GM12878 (cell line): Measurements from ENCODE around the gene CXorf38. TPM values are rescaled to one million over a fixed set of nuclear protein-coding genes. Genes with fewer than 3 reads are reported as not detected.

ENCODE experiments used
- ATAC-seq: fragments of 200-7000 bp; cut with Tn5 transposase; 3 replicates; pipeline ENCODE4 v1.9.1; 2020; ENCODE audit warnings: mild to moderate bottlenecking, moderate library complexity
- BruUV-seq: library from RNA; stranded (reverse); fragments of 400-500 nt; replicated peaks from 2 replicates; lab custom pipeline; 2021; lab: Mats Ljungman, UMichigan
- CTCF ChIA-PET: fragments of 300-600 bp; sonication (Branson Sonifier 250); formaldehyde crosslinking; extraction: SDS; loops from one replicate; lab custom pipeline; 2021; ENCODE audit warnings: inconsistent platforms; lab: Yijun Ruan, JAX
- POLR2A ChIA-PET: fragments of 350-600 bp; formaldehyde crosslinking; extraction: SDS; loops from one replicate; lab custom pipeline; 2021; ENCODE audit warnings: inconsistent platforms; lab: Charles Lee
- RAD21 ChIA-PET: fragments of 300-600 bp; sonication (Branson Sonifier 250); formaldehyde crosslinking; loops from one replicate; lab custom pipeline; 2023; ENCODE audit warnings: antibody characterized with exemption; ENCODE audit not compliant: unreplicated experiment; lab: Charles Lee
- SMC1A ChIA-PET: fragments of 300-600 bp; sonication (Branson Sonifier 250); formaldehyde crosslinking; loops from one replicate; lab custom pipeline; 2023; ENCODE audit not compliant: unreplicated experiment, uncharacterized antibody; lab: Charles Lee
- DNase-seq: peaks from one replicate; pipeline ENCODE4 v3.0.0-alpha.2; 2011; ENCODE audit warnings: low read depth, low spot score
- FAIRE-seq: peaks from 3 replicates; lab custom pipeline; 2011; peaks lifted over from hg19 to GRCh38; lab: Jason Lieb, UNC
- H2AFZ ChIP-seq: 2 replicates; pipeline ENCODE4 v1.6.0; 2011; ENCODE audit warnings: low read depth, low read length, control low read depth; ENCODE audit not compliant: control insufficient read depth
- H3K27ac ChIP-seq: 2 replicates; pipeline ENCODE4 v1.5.1; 2011; ENCODE audit warnings: control low read depth; ENCODE audit not compliant: control insufficient read depth, insufficient read depth
- H3K27me3 ChIP-seq, 2 experiments: replicated peaks in 1 of 2; 2 replicates each; pipeline versions ENCODE4 v1.6.0 to v1.6.1; 2011; ENCODE audit warnings: low read length in 1 of 2; ENCODE audit not compliant: control insufficient read depth in 2 of 2, insufficient read depth in 2 of 2
- H3K36me3 ChIP-seq, 2 experiments: 2 replicates each; pipeline ENCODE4 v1.5.1; 2011; ENCODE audit warnings: low read length in 1 of 2; ENCODE audit not compliant: control insufficient read depth in 2 of 2, insufficient read depth in 2 of 2
- H3K4me1 ChIP-seq: 2 replicates; pipeline ENCODE4 v1.6.1; 2011; ENCODE audit warnings: mild to moderate bottlenecking, low read length, moderate library complexity, mixed read lengths; ENCODE audit not compliant: control insufficient read depth, insufficient read depth
- H3K4me2 ChIP-seq: 2 replicates; pipeline ENCODE4 v1.6.0; 2011; ENCODE audit warnings: control low read depth; ENCODE audit not compliant: control insufficient read depth, insufficient read depth
- H3K4me3 ChIP-seq: fragments of 200-600 bp; sonication (generic); 2 replicates; pipeline ENCODE4 v1.5.1; 2016
- H3K79me2 ChIP-seq: 2 replicates; pipeline ENCODE4 v1.6.0; 2011; ENCODE audit warnings: low read length; ENCODE audit not compliant: control insufficient read depth, insufficient read depth
- H3K9ac ChIP-seq: 2 replicates; pipeline ENCODE4 v1.8.0; 2011; ENCODE audit warnings: low read length, control low read depth, mixed read lengths; ENCODE audit not compliant: control insufficient read depth, insufficient read depth
- H3K9me3 ChIP-seq: replicated peaks from 3 replicates; pipeline ENCODE4 v1.5.1; 2011; ENCODE audit warnings: mild to moderate bottlenecking, low read length; ENCODE audit not compliant: control insufficient read depth, insufficient read depth
- H4K20me1 ChIP-seq: 2 replicates; pipeline ENCODE4 v1.6.0; 2011; ENCODE audit not compliant: control insufficient read depth, insufficient read depth
- BACH1 ChIP-seq: fragments of 450-650 bp; IDR thresholded peaks from 2 replicates; pipeline ENCODE4 v1.6.1; 2017; ENCODE audit warnings: mild to moderate bottlenecking, borderline replicate concordance
- BMI1 ChIP-seq: fragments of 450-650 bp; IDR thresholded peaks from 2 replicates; pipeline ENCODE4 v1.6.1; 2016; ENCODE audit warnings: mild to moderate bottlenecking, moderate library complexity, borderline replicate concordance
- JUND ChIP-seq: IDR thresholded peaks from 2 replicates; pipeline ENCODE4 v1.6.1; 2012; ENCODE audit warnings: low read depth, mild to moderate bottlenecking, low read length, improper control_type of control experiment, moderate library complexity
- NFYA ChIP-seq: IDR thresholded peaks from 2 replicates; pipeline ENCODE4 v1.6.1; 2011; ENCODE audit warnings: low read depth, mild to moderate bottlenecking, low read length, improper control_type of control experiment, borderline replicate concordance
- RELA ChIP-seq: fragments of 450-650 bp; IDR thresholded peaks from 2 replicates; pipeline ENCODE4 v1.8.0; 2014; ENCODE audit warnings: borderline replicate concordance; ENCODE audit not compliant: partially characterized antibody
- RELB ChIP-seq: fragments of 450-650 bp; IDR thresholded peaks from 2 replicates; pipeline ENCODE4 v1.6.1; 2017; ENCODE audit warnings: low read depth, mild to moderate bottlenecking, moderate library complexity
- SMC3 ChIP-seq: IDR thresholded peaks from 2 replicates; pipeline ENCODE4 v1.6.1; 2011; ENCODE audit warnings: low read length, improper control_type of control experiment, borderline replicate concordance
- SREBF1 ChIP-seq: IDR thresholded peaks from 2 replicates; pipeline ENCODE4 v1.6.1; 2012; ENCODE audit warnings: mild to moderate bottlenecking, low read length
- ZNF24 ChIP-seq: fragments of 450-650 bp; IDR thresholded peaks from 2 replicates; pipeline ENCODE4 v1.6.1; 2017; ENCODE audit warnings: antibody characterized with exemption, mild to moderate bottlenecking
- WGBS: methylation state at CpG from one replicate; pipeline ENCODE4 v1.1.6; 2016; ENCODE audit warnings: low lambda C conversion rate; ENCODE audit not compliant: insufficient replicate concordance, insufficient coverage; ENCODE audit errors: missing lambda C conversion rate; 5-methylcytosine and 5-hydroxymethylcytosine counted together
- in situ Hi-C: fragments of 300-500 bp; cut with MboI; formaldehyde crosslinking; loops from 9 replicates; pipeline ENCODE4 v1.14.3; 2018; ENCODE audit warnings: mixed read lengths
- intact Hi-C: fragments of 100-400 bp; cut with micrococcal nuclease; formaldehyde crosslinking; loops from one replicate; pipeline ENCODE4 v1.14.2; 2022; ENCODE audit not compliant: unreplicated experiment
- polyA plus RNA-seq, 11 experiments: library from polyadenylated mRNA; depleted of rRNA in 4 of 11; unstranded in 6 of 11; stranded (reverse) in 5 of 11; fragments of >200 nt; fragmentation: Nextera tagmentation in 4 of 11; fragmentation: Illumina TruSeq in 1 of 11; extraction: Ambion mirVana in 4 of 11; extraction: Trizol in 1 of 11; gene quantifications; 1 replicate in 1 of 11; 2 replicates in 10 of 11; pipeline versions ENCODE4 v1.2.1 to v1.2.3, GENCODE V29; 2011 to 2016; ENCODE audit warnings: inconsistent platforms in 2 of 11, missing spikeins in 2 of 11, low read depth in 1 of 11
- total RNA-seq, 4 experiments: library from RNA; depleted of rRNA in 3 of 4; stranded (reverse); fragments of >200 nt in 3 of 4; fragmentation: Illumina TruSeq in 1 of 4; extraction: Trizol in 1 of 4; gene quantifications; 2 replicates each; pipeline versions ENCODE4 v1.2.1 to v1.2.3, GENCODE V29; 2013 to 2021

Gene CXorf38
- total and polyA plus RNA-seq, 10 of the 15 experiments (the other 5 are each of a cell fraction or from before 2014, with no cell fraction given), result 2.2 to 50.1 (median 18.8) TPM

DNA sequence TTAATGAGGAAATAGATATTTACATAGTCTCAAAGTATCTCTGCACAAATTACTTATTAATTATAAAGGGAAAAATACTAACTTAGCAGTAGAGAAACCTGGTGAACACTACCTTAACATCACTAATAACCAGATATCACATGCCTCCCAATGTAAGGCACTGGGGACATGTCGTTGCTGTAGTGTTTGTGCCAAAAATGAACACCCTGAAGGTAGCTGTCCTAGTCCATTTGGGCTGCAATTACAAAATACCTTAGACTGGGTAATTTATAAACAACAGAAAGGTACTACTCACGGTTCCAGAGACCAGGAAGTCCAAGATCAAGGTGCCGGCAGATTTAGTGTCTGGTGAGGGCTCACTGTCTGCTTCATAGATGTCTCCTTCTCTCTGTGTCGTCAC is 34.9 kb downstream of the CXorf38 start:
- H3K4me2 ChIP-seq, result no peak overlapping the region
- H3K9ac ChIP-seq, result no peak overlapping the region
- FAIRE-seq (no peak), ATAC-seq (no peak), DNase-seq (no peak)
- H3K36me3 ChIP-seq, result no peaks in the 10 kb centered on the region
- H3K79me2 ChIP-seq, result no peaks in the 10 kb centered on the region
- intact Hi-C loops (no loop called here), in situ Hi-C loops (no loop called here)
- no peaks in the 10 kb centered on the region for H4K20me1 ChIP-seq
- ChIA-PET POLR2A (no interaction called here), SMC1A (interaction anchor here (1.1 kb wide), 1 partner anchor 13 kb away, joined by 3 read pairs; no protein-coding TSS in a partner anchor), CTCF (no interaction called here), RAD21 (no interaction called here)
- H3K9me3 ChIP-seq, result no peaks in the 10 kb centered on the region
- 48% methylated on average over 4 of the region's 4 CpGs for WGBS
- TF ChIP-seq RELA (no peak), SMC3 (no peak), BACH1 (no peak), SREBF1 (no peak), ZNF24 (no peak), BMI1 (no peak), JUND (no peak), RELB (no peak), NFYA (no peak)
- no peaks in the 10 kb centered on the region for H3K4me1 ChIP-seq
- no peak overlapping the region for H3K4me3 ChIP-seq
- BruUV-seq, result no TSS peak
- H2AFZ ChIP-seq, result no peak overlapping the region
- no peaks in the 10 kb centered on the region for H3K27me3 ChIP-seq
- no peak overlapping the region for H3K27ac ChIP-seq
